K562 (cell line): ENCODE measurements around the gene MCIDAS. TPM values are rescaled to one million over a fixed set of nuclear protein-coding genes. Genes with fewer than 3 reads are reported as not detected.

Experiments used
- CBFA2T3 ChIP-seq: fragments of 450-650 bp; IDR thresholded peaks from 2 replicates; pipeline ENCODE4 v1.6.1; 2017
- HDGF ChIP-seq: fragments of 450-650 bp; IDR thresholded peaks from 2 replicates; pipeline ENCODE4 v1.6.1; 2016
- HIVEP1 ChIP-seq: fragments of 250-450 bp; sonication (Bioruptor Pico); IDR thresholded peaks from 2 replicates; pipeline ENCODE4 v1.4.0; 2020; ENCODE audit warnings: mild to moderate bottlenecking
- HLTF ChIP-seq: fragments of 450-650 bp; IDR thresholded peaks from 2 replicates; pipeline ENCODE4 v1.6.1; 2016
- HMGN3 ChIP-seq: IDR thresholded peaks from 2 replicates; pipeline ENCODE4 v1.6.1; 2011; ENCODE audit warnings: borderline replicate concordance, low read depth, mild to moderate bottlenecking, mixed read lengths, low read length; ENCODE audit not compliant: insufficient read length; ENCODE audit errors: extremely low read depth
- MEF2A ChIP-seq: IDR thresholded peaks from 2 replicates; pipeline ENCODE4 v1.6.1; 2011; ENCODE audit warnings: low read depth, mild to moderate bottlenecking, low read length, moderate library complexity; ENCODE audit not compliant: control insufficient read depth
- NR4A1 ChIP-seq, 2 experiments: fragments of 250-450 bp in 1 of 2; fragments of 450-650 bp in 1 of 2; sonication (Bioruptor Pico) in 1 of 2; IDR thresholded peaks; 2 replicates each; pipeline versions ENCODE4 v1.4.0 to v1.6.1; 2016 to 2020; ENCODE audit warnings: mild to moderate bottlenecking in 2 of 2, missing compliant biosample characterization in 1 of 2, missing genetic modification characterization in 1 of 2, moderate library complexity in 1 of 2
- PYGO2 ChIP-seq: fragments of 450-650 bp; IDR thresholded peaks from 2 replicates; pipeline ENCODE4 v1.6.1; 2016; ENCODE audit warnings: mild to moderate bottlenecking, missing genetic modification characterization, moderate library complexity, missing compliant biosample characterization
- TRIM24 ChIP-seq, 2 experiments: fragments of 450-650 bp; IDR thresholded peaks; 2 replicates each; pipeline ENCODE4 v1.6.1; 2016
- polyA plus RNA-seq, 8 experiments: library from polyadenylated mRNA; depleted of rRNA in 4 of 8; stranded (reverse) in 5 of 8; unstranded in 3 of 8; fragments of >200 nt; fragmentation: Nextera tagmentation in 2 of 8; fragmentation: Illumina TruSeq in 1 of 8; extraction: Ambion mirVana in 2 of 8; extraction: Trizol in 1 of 8; gene quantifications; 2 replicates each; pipeline versions ENCODE4 v1.2.1 to v1.2.3, GENCODE V29; 2011 to 2014; ENCODE audit warnings: inconsistent platforms in 1 of 8, missing spikeins in 1 of 8
- total RNA-seq, 7 experiments: library from RNA; depleted of rRNA in 6 of 7; stranded (reverse); fragments of >200 nt in 6 of 7; fragmentation: Illumina TruSeq in 2 of 7; extraction: Trizol in 2 of 7; gene quantifications; 2 replicates each; pipeline versions ENCODE4 v1.2.1 to v1.2.3, GENCODE V29; 2011 to 2021; ENCODE audit warnings: low replicate concordance in 1 of 7
- TF ChIP-seq, protein P1 (sequence below): sonication (generic); formaldehyde crosslinking; IDR thresholded peaks from 2 replicates; pipeline ENCODE4 v1.8.1; 2023; ENCODE audit warnings: missing genetic modification reagents, mild to moderate bottlenecking, borderline replicate concordance
- TF ChIP-seq, protein P2 (sequence below): fragments of 150-350 bp; IDR thresholded peaks from 2 replicates; pipeline ENCODE4 v1.6.1; 2014; ENCODE audit warnings: low read depth, mild to moderate bottlenecking, low read length, borderline replicate concordance
- TF ChIP-seq, protein P3 (sequence below): IDR thresholded peaks from 3 replicates; pipeline ENCODE4 v1.6.1; 2011; ENCODE audit warnings: borderline replicate concordance, mild to moderate bottlenecking, moderate library complexity; ENCODE audit not compliant: insufficient read length; ENCODE audit errors: extremely low read depth
- TF ChIP-seq, protein P4 (sequence below): fragments of 450-650 bp; formaldehyde crosslinking; IDR thresholded peaks from 2 replicates; pipeline ENCODE4 v1.4.0; 2020; ENCODE audit warnings: mild to moderate bottlenecking, moderate library complexity

Gene MCIDAS
- total and polyA plus RNA-seq, 9 of the 15 experiments (the other 6 are each of a cell fraction or from before 2014, with no cell fraction given) = 0.07 to 1.5 (median 0.69) TPM

DNA sequence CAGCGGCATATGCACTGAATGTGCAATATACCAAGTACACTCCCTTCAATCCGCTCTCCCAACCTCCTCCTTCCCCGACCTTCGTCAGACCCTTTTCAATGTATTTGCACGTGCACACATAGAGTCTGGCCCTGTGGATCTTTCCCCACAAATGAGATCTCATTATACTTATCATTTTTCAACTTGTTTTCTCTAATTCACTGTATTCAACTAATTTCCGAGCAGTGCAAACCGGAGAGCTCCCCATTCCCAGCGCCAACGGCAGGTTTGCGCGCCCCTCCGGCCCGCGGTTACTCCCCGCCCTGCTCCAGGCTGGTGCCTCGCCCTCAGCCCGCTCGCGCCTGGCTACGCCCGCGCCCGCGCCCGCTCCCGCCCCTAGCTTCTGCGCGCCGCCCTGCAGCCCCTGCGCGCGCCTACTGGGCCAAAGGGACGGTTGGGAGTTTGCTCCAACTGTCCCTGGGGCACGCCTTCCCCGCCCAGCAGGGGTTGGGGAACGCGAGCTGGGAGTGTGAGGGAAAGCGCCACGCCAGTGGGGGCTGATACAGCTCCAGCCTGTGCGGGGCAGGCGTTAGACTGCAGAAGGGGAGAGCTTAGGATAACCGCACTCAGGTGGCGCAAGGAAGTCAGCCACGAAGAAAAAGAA, 50.8 kb downstream of the MCIDAS start (continued):
- TF ChIP-seq, protein P1, sequence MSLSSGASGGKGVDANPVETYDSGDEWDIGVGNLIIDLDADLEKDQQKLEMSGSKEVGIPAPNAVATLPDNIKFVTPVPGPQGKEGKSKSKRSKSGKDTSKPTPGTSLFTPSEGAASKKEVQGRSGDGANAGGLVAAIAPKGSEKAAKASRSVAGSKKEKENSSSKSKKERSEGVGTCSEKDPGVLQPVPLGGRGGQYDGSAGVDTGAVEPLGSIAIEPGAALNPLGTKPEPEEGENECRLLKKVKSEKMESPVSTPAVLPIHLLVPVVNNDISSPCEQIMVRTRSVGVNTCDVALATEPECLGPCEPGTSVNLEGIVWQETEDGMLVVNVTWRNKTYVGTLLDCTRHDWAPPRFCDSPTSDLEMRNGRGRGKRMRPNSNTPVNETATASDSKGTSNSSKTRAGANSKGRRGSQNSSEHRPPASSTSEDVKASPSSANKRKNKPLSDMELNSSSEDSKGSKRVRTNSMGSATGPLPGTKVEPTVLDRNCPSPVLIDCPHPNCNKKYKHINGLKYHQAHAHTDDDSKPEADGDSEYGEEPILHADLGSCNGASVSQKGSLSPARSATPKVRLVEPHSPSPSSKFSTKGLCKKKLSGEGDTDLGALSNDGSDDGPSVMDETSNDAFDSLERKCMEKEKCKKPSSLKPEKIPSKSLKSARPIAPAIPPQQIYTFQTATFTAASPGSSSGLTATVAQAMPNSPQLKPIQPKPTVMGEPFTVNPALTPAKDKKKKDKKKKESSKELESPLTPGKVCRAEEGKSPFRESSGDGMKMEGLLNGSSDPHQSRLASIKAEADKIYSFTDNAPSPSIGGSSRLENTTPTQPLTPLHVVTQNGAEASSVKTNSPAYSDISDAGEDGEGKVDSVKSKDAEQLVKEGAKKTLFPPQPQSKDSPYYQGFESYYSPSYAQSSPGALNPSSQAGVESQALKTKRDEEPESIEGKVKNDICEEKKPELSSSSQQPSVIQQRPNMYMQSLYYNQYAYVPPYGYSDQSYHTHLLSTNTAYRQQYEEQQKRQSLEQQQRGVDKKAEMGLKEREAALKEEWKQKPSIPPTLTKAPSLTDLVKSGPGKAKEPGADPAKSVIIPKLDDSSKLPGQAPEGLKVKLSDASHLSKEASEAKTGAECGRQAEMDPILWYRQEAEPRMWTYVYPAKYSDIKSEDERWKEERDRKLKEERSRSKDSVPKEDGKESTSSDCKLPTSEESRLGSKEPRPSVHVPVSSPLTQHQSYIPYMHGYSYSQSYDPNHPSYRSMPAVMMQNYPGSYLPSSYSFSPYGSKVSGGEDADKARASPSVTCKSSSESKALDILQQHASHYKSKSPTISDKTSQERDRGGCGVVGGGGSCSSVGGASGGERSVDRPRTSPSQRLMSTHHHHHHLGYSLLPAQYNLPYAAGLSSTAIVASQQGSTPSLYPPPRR (CRISPR knock-in tag) = no peak
- TF ChIP-seq CBFA2T3 (no peak), NR4A1 (CRISPR knock-in tag; IDR thresholded peaks at IDR 0.05) (no peak), NR4A1 (tag; IDR thresholded peaks at IDR 0.05) (no peak), HLTF (no peak), HMGN3 (peak; percentile 81), HDGF (no peak), PYGO2 (no peak), TRIM24 (IDR thresholded peaks at IDR 0.05) (peak in 1 of 2 experiments; percentile 11; a peak in 1 of 4 replicates), HIVEP1 (CRISPR knock-in tag) (no peak), MEF2A (no peak)
- TF ChIP-seq, protein P2, sequence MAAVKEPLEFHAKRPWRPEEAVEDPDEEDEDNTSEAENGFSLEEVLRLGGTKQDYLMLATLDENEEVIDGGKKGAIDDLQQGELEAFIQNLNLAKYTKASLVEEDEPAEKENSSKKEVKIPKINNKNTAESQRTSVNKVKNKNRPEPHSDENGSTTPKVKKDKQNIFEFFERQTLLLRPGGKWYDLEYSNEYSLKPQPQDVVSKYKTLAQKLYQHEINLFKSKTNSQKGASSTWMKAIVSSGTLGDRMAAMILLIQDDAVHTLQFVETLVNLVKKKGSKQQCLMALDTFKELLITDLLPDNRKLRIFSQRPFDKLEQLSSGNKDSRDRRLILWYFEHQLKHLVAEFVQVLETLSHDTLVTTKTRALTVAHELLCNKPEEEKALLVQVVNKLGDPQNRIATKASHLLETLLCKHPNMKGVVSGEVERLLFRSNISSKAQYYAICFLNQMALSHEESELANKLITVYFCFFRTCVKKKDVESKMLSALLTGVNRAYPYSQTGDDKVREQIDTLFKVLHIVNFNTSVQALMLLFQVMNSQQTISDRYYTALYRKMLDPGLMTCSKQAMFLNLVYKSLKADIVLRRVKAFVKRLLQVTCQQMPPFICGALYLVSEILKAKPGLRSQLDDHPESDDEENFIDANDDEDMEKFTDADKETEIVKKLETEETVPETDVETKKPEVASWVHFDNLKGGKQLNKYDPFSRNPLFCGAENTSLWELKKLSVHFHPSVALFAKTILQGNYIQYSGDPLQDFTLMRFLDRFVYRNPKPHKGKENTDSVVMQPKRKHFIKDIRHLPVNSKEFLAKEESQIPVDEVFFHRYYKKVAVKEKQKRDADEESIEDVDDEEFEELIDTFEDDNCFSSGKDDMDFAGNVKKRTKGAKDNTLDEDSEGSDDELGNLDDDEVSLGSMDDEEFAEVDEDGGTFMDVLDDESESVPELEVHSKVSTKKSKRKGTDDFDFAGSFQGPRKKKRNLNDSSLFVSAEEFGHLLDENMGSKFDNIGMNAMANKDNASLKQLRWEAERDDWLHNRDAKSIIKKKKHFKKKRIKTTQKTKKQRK = no peak
- TF ChIP-seq, protein P3, sequence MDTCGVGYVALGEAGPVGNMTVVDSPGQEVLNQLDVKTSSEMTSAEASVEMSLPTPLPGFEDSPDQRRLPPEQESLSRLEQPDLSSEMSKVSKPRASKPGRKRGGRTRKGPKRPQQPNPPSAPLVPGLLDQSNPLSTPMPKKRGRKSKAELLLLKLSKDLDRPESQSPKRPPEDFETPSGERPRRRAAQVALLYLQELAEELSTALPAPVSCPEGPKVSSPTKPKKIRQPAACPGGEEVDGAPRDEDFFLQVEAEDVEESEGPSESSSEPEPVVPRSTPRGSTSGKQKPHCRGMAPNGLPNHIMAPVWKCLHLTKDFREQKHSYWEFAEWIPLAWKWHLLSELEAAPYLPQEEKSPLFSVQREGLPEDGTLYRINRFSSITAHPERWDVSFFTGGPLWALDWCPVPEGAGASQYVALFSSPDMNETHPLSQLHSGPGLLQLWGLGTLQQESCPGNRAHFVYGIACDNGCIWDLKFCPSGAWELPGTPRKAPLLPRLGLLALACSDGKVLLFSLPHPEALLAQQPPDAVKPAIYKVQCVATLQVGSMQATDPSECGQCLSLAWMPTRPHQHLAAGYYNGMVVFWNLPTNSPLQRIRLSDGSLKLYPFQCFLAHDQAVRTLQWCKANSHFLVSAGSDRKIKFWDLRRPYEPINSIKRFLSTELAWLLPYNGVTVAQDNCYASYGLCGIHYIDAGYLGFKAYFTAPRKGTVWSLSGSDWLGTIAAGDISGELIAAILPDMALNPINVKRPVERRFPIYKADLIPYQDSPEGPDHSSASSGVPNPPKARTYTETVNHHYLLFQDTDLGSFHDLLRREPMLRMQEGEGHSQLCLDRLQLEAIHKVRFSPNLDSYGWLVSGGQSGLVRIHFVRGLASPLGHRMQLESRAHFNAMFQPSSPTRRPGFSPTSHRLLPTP = no peak
- TF ChIP-seq, protein P4, sequence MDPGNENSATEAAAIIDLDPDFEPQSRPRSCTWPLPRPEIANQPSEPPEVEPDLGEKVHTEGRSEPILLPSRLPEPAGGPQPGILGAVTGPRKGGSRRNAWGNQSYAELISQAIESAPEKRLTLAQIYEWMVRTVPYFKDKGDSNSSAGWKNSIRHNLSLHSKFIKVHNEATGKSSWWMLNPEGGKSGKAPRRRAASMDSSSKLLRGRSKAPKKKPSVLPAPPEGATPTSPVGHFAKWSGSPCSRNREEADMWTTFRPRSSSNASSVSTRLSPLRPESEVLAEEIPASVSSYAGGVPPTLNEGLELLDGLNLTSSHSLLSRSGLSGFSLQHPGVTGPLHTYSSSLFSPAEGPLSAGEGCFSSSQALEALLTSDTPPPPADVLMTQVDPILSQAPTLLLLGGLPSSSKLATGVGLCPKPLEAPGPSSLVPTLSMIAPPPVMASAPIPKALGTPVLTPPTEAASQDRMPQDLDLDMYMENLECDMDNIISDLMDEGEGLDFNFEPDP = no peak
